Measurements from ENCODE around the gene CIITA.
"Not testable (repeated sequence)": the region's sequence is repeated elsewhere in the genome, so short reads cannot be mapped to it uniquely, and the experiment has no call there.

Gene CIITA, protein sequence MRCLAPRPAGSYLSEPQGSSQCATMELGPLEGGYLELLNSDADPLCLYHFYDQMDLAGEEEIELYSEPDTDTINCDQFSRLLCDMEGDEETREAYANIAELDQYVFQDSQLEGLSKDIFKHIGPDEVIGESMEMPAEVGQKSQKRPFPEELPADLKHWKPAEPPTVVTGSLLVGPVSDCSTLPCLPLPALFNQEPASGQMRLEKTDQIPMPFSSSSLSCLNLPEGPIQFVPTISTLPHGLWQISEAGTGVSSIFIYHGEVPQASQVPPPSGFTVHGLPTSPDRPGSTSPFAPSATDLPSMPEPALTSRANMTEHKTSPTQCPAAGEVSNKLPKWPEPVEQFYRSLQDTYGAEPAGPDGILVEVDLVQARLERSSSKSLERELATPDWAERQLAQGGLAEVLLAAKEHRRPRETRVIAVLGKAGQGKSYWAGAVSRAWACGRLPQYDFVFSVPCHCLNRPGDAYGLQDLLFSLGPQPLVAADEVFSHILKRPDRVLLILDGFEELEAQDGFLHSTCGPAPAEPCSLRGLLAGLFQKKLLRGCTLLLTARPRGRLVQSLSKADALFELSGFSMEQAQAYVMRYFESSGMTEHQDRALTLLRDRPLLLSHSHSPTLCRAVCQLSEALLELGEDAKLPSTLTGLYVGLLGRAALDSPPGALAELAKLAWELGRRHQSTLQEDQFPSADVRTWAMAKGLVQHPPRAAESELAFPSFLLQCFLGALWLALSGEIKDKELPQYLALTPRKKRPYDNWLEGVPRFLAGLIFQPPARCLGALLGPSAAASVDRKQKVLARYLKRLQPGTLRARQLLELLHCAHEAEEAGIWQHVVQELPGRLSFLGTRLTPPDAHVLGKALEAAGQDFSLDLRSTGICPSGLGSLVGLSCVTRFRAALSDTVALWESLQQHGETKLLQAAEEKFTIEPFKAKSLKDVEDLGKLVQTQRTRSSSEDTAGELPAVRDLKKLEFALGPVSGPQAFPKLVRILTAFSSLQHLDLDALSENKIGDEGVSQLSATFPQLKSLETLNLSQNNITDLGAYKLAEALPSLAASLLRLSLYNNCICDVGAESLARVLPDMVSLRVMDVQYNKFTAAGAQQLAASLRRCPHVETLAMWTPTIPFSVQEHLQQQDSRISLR

DNA sequence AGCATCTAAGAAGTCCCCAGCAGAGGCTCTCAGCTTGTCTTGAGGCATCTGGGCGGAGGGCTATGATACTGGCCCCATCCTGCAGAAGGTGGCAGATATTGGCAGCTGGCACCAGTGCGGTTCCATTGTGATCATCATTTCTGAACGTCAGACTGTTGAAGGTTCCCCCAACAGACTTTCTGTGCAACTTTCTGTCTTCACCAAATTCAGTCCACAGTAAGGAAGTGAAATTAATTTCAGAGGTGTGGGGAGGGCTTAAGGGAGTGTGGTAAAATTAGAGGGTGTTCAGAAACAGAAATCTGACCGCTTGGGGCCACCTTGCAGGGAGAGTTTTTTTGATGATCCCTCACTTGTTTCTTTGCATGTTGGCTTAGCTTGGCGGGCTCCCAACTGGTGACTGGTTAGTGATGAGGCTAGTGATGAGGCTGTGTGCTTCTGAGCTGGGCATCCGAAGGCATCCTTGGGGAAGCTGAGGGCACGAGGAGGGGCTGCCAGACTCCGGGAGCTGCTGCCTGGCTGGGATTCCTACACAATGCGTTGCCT is at the start of gene CIITA:
Gene CIITA (plus strand): TSS at position 404 of the 543 bp plus-strand sequence. CDS start 129 bp downstream, at position 533.
- no peak for DNase-seq

- no peak for DNase-seq
These were observed 49.2 kb upstream of the CIITA start for GRCh38 chr16:10827691-10828341.

DNA sequence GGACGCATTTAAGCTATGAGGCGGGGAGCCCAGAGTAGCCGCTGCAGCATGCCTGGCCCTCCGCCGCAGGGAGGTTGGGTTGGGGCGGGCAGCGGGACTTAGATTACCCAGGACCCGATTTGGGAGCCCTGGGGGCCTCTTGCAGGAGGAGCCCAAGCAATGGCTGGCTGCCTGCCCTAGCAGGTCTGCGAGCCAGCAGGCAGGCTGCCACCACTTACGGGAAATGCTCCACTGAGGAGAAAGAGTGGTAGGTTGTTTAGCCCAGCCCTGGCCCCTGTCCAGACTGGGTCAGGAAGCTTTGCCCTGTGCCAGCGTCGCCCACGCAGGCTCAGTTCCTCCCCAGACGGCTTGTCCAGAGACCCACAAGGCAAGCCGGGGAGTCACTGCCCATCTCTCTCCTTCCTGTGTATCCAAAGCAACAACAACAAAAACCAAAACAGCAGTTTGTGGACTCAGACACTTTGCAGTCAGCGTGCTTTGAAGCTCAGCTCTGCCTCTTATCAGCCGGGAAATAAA is 48.1 kb upstream of the CIITA start:
- no peak for DNase-seq

- DNase-seq = not testable (repeated sequence)
These were observed 47.5 kb upstream of the CIITA start for GRCh38 chr16:10829390-10830098.

GRCh38 chr16:10830240-10830639 is 46.8 kb upstream of the CIITA start:
- not testable (repeated sequence) for DNase-seq

- no peak for DNase-seq
These were observed 44.8 kb upstream of the CIITA start for GRCh38 chr16:10831894-10832886.

DNA sequence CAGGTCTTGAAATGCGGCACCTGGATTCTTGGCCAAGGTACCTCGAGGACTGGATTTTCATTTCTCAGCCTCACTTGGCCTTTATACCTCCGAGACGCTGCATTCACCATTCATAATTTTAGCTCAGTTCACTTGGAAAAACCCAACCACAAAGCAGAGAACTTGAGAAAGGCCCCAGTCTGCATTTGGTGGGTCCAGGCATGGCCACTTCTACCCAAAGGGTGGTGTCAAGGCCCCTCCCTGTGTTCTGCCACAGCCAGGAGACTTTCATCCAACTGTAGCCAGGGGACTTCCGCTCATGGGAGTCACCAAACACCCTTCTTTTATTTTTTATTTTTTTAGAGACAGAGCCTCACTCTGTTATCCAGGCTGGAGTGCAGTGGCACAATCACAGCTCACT is 43.7 kb upstream of the CIITA start:
- no peak for DNase-seq

GRCh38 chr16:10834130-10834529 is 42.9 kb upstream of the CIITA start:
- no peak for DNase-seq

GRCh38 chr16:10834766-10835165 is 42.2 kb upstream of the CIITA start:
- DNase-seq = no peak

DNA sequence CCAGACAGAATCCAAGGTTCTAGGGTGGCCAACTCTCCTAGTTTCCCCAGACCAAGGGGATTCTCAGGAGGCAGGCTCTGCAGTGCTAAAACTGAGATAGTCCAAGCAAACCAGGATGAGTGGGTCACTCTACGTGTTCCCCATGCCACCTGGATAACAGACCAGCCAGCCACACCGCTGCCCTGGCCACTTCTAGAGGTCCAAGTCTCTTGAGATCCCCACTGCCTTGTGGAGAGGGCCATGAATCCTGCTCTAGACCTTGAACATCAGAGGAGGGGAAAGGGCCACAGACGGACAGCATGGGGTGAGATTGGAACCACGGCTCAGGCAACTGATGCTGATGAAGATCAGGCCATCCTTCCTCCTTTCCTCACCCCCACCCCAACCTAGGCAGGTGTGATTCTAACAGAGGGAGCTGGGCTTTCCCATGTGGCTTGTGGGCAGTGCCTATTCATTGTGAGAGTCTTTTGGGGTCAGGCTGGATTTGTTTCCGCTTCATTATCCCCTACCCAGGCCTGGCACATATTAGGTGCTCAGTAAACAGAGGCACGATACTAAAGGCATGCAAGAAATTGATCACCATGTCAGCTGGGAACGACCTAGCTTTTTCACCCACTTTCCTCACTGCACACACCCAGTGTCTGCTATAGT is 41.6 kb upstream of the CIITA start:
- DNase-seq = no peak

- DNase-seq = no peak
These were observed 40.7 kb upstream of the CIITA start for GRCh38 chr16:10836174-10836853.

- no peak for DNase-seq
These were observed 38.3 kb upstream of the CIITA start for GRCh38 chr16:10838621-10839278.

DNA sequence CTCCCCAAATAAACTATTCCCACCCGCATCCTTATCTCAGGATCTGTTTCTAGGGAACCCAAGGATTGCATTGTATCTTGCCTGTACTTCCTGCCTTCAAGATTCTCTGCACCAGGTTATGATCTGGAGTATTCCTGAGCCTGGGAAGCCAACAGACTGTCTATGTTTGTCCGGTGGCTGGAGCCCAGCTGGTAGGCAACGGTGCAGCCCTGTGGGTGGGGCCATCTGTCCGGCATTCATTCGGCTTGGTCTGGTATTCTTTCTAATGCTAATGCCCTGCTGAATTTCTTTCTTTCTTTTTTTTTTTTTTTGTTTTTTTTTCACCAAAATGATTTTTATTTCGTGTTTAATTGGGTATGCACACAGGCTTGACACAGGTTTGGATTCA is 37.7 kb upstream of the CIITA start:
- DNase-seq = no peak

DNA sequence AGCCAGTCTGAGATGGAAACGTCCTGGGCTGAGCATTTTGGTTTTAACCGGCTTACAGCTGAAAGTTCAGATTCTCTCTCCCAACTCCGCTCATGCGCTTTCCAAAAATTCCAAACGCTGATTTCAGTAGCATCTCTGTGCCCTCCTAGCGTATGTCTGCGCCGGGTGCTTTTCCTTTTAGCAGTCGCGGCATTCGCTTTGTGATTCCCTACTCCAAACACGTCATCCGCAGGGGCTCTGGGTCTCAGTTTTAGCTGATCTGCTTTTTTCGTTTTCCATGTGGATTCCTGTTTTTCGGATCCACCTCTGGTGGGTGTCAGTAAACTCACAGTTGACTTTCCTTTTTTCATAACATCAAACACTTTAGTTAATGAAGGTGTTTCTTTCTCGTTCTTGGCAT is 36.3 kb upstream of the CIITA start:
- DNase-seq = no peak

DNA sequence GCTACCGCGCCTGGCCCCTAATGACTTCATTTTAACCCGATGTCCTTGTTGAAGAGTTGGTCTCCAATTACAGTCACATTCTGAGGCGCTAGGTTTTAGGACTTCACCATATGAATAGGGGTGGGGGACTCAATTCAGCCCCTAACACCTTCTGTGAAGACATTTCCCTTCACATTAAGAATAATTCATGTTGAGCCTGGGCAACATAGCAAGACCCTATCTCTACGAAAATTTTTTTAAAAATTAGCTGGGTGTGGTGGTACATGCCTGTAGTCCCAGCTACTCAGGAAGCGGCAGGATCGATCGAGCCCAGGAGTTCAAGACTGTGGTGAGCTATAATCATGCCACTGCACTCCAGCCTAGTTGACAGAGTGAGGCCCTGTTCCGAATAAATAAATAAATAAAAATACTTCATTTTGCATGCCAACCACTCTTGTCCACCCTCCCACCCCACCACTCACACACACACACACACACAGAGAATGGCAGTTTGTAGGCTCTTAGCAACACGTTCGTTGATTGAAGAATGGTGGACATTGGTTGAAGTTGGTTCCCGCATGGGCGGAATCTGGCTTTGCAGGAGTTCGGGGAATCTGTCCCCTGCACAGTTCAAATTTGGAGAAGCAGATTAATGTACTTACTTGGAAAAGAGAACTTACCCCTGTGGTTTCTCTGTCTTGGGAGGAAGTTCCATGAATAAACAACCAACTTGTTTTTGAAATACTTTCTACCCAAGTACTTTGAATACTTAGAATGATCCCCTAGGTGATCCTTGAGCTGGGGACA is 30.6 kb upstream of the CIITA start:
- DNase-seq = no peak

DNA sequence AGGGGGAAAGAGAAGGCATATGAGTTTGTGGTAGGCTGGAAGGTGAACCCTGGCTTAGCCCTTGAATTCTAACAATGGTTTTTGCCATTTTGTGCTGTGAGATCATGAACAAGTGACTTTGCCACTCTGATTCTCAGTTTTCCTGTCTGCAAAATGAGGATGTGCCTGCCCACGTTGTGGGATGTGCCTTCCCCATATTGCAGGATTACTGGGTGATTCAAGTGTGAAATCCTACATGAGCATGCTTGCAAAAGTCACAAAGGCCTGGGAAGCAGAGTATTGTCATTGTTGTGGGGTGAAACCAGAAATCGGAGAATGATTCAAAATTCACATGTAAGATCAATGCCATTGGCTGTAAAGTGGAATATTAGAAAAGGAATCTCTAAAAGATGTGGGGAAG is 29.8 kb upstream of the CIITA start:
- DNase-seq = no peak

DNA sequence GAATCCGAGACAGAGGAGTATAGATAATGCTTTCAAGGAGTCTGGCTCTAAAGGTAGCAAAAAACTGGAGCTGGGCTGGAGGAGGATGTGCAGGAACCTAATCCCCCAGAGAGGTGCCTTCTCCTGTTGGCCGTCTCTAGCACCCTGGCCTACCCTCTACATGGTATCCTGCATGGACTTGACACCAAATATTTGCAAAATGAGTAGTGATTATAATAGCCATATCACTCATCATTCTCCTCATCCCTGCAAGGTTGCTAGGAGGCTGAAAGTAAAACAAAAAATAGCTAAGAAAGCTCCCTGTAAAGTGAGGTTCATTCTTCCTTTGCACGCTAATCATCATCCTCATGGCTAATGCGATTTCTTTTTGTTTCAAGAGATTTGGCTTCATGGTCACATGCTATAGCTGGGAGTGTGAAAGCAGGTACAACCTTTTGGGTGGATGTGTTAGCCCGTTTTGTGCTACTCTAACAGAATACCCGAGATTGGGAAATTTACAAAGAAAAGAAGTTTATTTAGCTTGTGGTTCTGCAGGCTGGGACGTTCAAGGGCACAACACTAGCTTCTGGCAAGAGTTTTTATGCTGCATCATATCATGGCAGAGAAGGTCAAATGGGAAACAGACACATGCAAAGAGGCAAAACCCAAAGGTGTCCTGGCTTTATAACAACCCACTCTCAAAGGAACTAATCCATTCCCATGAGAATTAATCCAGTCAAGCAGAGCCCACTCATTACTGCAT is 27.1 kb upstream of the CIITA start:
- DNase-seq = no peak

Measured in activated CD4-positive, alpha-beta T cell treated with anti-CD3 and anti-CD28 coated beads for 1 hour (primary cell).